GM18502 (cell line): ENCODE measurements around the gene CRIP3.
"Not testable (repeated sequence)": the region's sequence is repeated elsewhere in the genome, so short reads cannot be mapped to it uniquely, and the experiment has no call there.

ENCODE experiments used
- ATAC-seq: cut with Tn5 transposase; IDR thresholded peaks from one replicate; pipeline ENCODE4 v1.9.1; 2021; ENCODE audit warnings: mild to moderate bottlenecking; ENCODE audit not compliant: unreplicated experiment, poor library complexity

CRIP3 gene

GRCh38 chr6:43308101-43308989, at the start of gene CRIP3:
Gene CRIP3 (minus strand): TSS chr6:43308826. CDS start chr6:43308792, 34 bp downstream.
- peak; percentile 57 for ATAC-seq

GRCh38 chr6:43355862-43356590, 47.4 kb upstream of the CRIP3 start:
- no peak for ATAC-seq

- not testable (repeated sequence) for ATAC-seq
Observed at GRCh38 chr6:43351951-43352350, 43.3 kb upstream of the CRIP3 start.

GRCh38 chr6:43347444-43347843, 38.8 kb upstream of the CRIP3 start:
- ATAC-seq = no peak

GRCh38 chr6:43347021-43347420, 38.4 kb upstream of the CRIP3 start:
- no peak for ATAC-seq

GRCh38 chr6:43346243-43346642, 37.6 kb upstream of the CRIP3 start:
- not testable (repeated sequence) for ATAC-seq

GRCh38 chr6:43339168-43339567, 30.5 kb upstream of the CRIP3 start:
- peak; percentile 66 for ATAC-seq

- no peak for ATAC-seq
Observed at GRCh38 chr6:43338243-43338642, 29.6 kb upstream of the CRIP3 start.

- ATAC-seq = no peak
Observed at GRCh38 chr6:43336382-43336781, 27.8 kb upstream of the CRIP3 start.

GRCh38 chr6:43335469-43335868, 26.8 kb upstream of the CRIP3 start:
- no peak for ATAC-seq

- no peak for ATAC-seq
Observed at GRCh38 chr6:43334466-43335095, 26.0 kb upstream of the CRIP3 start.

- no peak for ATAC-seq
Observed at GRCh38 chr6:43331891-43332290, 23.3 kb upstream of the CRIP3 start.

- no peak for ATAC-seq
Observed at GRCh38 chr6:43331470-43331869, 22.8 kb upstream of the CRIP3 start.

GRCh38 chr6:43328528-43328927, 19.9 kb upstream of the CRIP3 start:
- ATAC-seq = no peak

- no peak for ATAC-seq
Observed at GRCh38 chr6:43325876-43326275, 17.2 kb upstream of the CRIP3 start.

- no peak for ATAC-seq
Observed at GRCh38 chr6:43318011-43318410, 9.4 kb upstream of the CRIP3 start.

GRCh38 chr6:43313813-43314212, 5.2 kb upstream of the CRIP3 start:
- no peak for ATAC-seq

- ATAC-seq = no peak
Observed at GRCh38 chr6:43311666-43312065, 3.0 kb upstream of the CRIP3 start.

GRCh38 chr6:43310624-43311023, 2.0 kb upstream of the CRIP3 start:
- no peak for ATAC-seq

- no peak for ATAC-seq
Observed at GRCh38 chr6:43310134-43310533, 1.5 kb upstream of the CRIP3 start.

- ATAC-seq = peak; percentile 16
Observed at GRCh38 chr6:43308990-43309477, 408 bp upstream of the CRIP3 start.
